Panc1 (cell line): ENCODE data around the gene APOBEC3A.

ENCODE experiments used
- POLR2AphosphoS5 ChIP-seq: IDR thresholded peaks from 2 replicates; pipeline ENCODE4 v1.6.1; 2012; ENCODE audit warnings: mild to moderate bottlenecking, low read depth, low read length, moderate library complexity
- SIN3A ChIP-seq: IDR thresholded peaks from 2 replicates; pipeline ENCODE4 v1.6.1; 2012; ENCODE audit warnings: low read depth, mild to moderate bottlenecking, low read length, moderate library complexity, borderline replicate concordance; ENCODE audit not compliant: insufficient read depth
- TF ChIP-seq, protein P1 (sequence below), 2 experiments: IDR thresholded peaks; 2 replicates each; pipeline ENCODE4 v1.6.1; 2011 to 2012; ENCODE audit warnings: low read depth in 2 of 2, control low read depth in 1 of 2, low read length in 1 of 2, mild to moderate bottlenecking in 1 of 2, moderate library complexity in 1 of 2; ENCODE audit not compliant: insufficient read depth in 1 of 2
- TF ChIP-seq, protein P2 (sequence below): fragments of 450-650 bp; IDR thresholded peaks from 2 replicates; pipeline ENCODE4 v1.5.1; 2017; ENCODE audit warnings: mild to moderate bottlenecking

DNA sequence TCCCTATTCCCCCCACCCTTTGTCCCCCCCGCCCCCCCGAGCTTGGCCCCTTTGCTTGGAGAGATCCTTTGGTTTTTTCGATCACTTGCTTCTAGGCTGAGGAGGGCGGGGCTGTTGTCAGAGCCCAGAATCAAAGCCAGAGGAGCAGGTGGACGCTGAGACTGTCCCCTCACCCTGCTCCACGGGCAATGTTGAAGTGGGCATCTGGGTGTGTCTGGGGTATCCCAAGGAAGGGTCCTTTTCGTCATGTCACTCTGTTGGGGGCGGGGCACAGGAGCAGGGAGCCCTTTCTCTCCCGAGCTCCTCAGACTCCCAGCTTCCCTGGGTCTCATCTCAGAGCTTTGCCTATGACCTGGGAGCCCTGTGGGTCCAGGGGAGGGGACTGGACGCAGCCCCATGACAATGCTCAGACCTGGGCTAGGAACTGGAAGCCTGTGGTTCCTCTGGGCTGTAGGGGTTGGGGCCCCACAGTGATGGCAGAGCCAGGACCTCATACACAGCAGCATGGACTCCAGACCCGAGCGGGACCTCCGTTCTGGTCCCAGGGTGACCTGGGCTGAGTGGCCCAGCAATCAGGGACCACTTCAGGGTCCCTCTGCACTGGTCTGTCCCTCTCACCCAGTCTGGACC, 2.9 kb upstream of the APOBEC3A start:
- TF ChIP-seq, protein P1, sequence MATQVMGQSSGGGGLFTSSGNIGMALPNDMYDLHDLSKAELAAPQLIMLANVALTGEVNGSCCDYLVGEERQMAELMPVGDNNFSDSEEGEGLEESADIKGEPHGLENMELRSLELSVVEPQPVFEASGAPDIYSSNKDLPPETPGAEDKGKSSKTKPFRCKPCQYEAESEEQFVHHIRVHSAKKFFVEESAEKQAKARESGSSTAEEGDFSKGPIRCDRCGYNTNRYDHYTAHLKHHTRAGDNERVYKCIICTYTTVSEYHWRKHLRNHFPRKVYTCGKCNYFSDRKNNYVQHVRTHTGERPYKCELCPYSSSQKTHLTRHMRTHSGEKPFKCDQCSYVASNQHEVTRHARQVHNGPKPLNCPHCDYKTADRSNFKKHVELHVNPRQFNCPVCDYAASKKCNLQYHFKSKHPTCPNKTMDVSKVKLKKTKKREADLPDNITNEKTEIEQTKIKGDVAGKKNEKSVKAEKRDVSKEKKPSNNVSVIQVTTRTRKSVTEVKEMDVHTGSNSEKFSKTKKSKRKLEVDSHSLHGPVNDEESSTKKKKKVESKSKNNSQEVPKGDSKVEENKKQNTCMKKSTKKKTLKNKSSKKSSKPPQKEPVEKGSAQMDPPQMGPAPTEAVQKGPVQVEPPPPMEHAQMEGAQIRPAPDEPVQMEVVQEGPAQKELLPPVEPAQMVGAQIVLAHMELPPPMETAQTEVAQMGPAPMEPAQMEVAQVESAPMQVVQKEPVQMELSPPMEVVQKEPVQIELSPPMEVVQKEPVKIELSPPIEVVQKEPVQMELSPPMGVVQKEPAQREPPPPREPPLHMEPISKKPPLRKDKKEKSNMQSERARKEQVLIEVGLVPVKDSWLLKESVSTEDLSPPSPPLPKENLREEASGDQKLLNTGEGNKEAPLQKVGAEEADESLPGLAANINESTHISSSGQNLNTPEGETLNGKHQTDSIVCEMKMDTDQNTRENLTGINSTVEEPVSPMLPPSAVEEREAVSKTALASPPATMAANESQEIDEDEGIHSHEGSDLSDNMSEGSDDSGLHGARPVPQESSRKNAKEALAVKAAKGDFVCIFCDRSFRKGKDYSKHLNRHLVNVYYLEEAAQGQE (IDR thresholded peaks at IDR 0.05; ENCODE audit: insufficient read depth in 1 of 2, low read depth in 2 of 2, low read length in 1 of 2) = no peak
- TF ChIP-seq, protein P2, sequence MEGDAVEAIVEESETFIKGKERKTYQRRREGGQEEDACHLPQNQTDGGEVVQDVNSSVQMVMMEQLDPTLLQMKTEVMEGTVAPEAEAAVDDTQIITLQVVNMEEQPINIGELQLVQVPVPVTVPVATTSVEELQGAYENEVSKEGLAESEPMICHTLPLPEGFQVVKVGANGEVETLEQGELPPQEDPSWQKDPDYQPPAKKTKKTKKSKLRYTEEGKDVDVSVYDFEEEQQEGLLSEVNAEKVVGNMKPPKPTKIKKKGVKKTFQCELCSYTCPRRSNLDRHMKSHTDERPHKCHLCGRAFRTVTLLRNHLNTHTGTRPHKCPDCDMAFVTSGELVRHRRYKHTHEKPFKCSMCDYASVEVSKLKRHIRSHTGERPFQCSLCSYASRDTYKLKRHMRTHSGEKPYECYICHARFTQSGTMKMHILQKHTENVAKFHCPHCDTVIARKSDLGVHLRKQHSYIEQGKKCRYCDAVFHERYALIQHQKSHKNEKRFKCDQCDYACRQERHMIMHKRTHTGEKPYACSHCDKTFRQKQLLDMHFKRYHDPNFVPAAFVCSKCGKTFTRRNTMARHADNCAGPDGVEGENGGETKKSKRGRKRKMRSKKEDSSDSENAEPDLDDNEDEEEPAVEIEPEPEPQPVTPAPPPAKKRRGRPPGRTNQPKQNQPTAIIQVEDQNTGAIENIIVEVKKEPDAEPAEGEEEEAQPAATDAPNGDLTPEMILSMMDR = no peak
- TF ChIP-seq POLR2AphosphoS5 (no peak), SIN3A (no peak)
